Measurements from ENCODE around the gene MAP3K20.

DNA sequence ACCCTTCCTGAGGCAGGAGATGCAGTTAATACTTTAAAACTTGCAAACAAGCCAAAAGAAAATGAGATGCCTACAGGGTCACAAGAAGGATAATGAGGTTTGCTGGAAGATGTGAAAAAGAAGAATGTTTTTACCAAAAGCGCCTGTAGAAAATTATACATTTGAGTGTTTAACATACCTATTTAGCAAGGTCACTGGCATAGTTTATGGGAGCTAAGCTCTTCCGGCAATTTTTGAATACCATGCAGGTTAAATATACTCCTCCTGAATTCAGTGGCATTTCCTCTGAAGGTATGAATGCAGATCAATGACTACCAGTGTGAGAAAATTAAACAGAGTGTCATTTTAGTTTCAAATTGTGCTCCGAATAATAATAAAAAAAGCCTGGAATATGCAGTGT, 21.2 kb upstream of the MAP3K20 start:
- TF ChIP-seq, protein P1, sequence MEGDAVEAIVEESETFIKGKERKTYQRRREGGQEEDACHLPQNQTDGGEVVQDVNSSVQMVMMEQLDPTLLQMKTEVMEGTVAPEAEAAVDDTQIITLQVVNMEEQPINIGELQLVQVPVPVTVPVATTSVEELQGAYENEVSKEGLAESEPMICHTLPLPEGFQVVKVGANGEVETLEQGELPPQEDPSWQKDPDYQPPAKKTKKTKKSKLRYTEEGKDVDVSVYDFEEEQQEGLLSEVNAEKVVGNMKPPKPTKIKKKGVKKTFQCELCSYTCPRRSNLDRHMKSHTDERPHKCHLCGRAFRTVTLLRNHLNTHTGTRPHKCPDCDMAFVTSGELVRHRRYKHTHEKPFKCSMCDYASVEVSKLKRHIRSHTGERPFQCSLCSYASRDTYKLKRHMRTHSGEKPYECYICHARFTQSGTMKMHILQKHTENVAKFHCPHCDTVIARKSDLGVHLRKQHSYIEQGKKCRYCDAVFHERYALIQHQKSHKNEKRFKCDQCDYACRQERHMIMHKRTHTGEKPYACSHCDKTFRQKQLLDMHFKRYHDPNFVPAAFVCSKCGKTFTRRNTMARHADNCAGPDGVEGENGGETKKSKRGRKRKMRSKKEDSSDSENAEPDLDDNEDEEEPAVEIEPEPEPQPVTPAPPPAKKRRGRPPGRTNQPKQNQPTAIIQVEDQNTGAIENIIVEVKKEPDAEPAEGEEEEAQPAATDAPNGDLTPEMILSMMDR (IDR thresholded peaks at IDR 0.05 in 8 of 11, conservative IDR thresholded peaks at IDR 0.05 in 3 of 11): no peak
- TF ChIP-seq POLR2AphosphoS5 (IDR thresholded peaks at IDR 0.05): no peak
- no peak for TF ChIP-seq POLR2A (IDR thresholded peaks at IDR 0.05)
